Osteoblast (primary cell): Measurements from ENCODE around the gene PLEKHG5. TPM values are rescaled to one million over a fixed set of nuclear protein-coding genes. Genes with fewer than 3 reads are reported as not detected.

Experiments
- DNase-seq: peaks from one replicate; pipeline ENCODE4 v3.0.0; 2011; ENCODE audit warnings: low spot score, mixed read lengths; ENCODE audit not compliant: insufficient read length; ENCODE audit errors: missing footprints
- H2AFZ ChIP-seq: 2 replicates; pipeline ENCODE4 v1.6.0; 2011; ENCODE audit warnings: mild to moderate bottlenecking, low read length
- H3K27ac ChIP-seq: 2 replicates; pipeline ENCODE4 v1.5.1; 2011; ENCODE audit warnings: mild to moderate bottlenecking, low read depth, low read length, moderate library complexity
- H3K27me3 ChIP-seq: 2 replicates; pipeline ENCODE4 v1.6.0; 2012; ENCODE audit warnings: mild to moderate bottlenecking, control low read depth, inconsistent platforms, low read length, moderate library complexity; ENCODE audit not compliant: insufficient read depth
- H3K36me3 ChIP-seq: 2 replicates; pipeline ENCODE4 v1.5.1; 2011; ENCODE audit warnings: mild to moderate bottlenecking, low read length, control low read depth, moderate library complexity; ENCODE audit not compliant: insufficient read depth
- H3K4me1 ChIP-seq: 2 replicates; pipeline ENCODE4 v1.5.1; 2011; ENCODE audit warnings: mild to moderate bottlenecking, low read length, control low read depth, moderate library complexity; ENCODE audit not compliant: insufficient read depth
- H3K4me2 ChIP-seq: 2 replicates; pipeline ENCODE4 v1.6.0; 2011; ENCODE audit warnings: mild to moderate bottlenecking, low read length; ENCODE audit not compliant: insufficient read depth
- H3K4me3 ChIP-seq: fragments of 200-600 bp; sonication (generic); 3 replicates; pipeline ENCODE4 v1.5.1; 2012; ENCODE audit warnings: mild to moderate bottlenecking, low read length, inconsistent platforms; ENCODE audit not compliant: insufficient read depth
- H3K79me2 ChIP-seq: 2 replicates; pipeline ENCODE4 v1.6.0; 2012; ENCODE audit warnings: mild to moderate bottlenecking, low read length, control low read depth, inconsistent platforms; ENCODE audit not compliant: insufficient read depth
- H3K9me3 ChIP-seq: 2 replicates; pipeline ENCODE4 v1.5.1; 2011; ENCODE audit warnings: low read depth, low read length, control low read depth
- H4K20me1 ChIP-seq: 2 replicates; pipeline ENCODE4 v1.6.0; 2012; ENCODE audit warnings: mild to moderate bottlenecking, low read length, control low read depth; ENCODE audit not compliant: insufficient read depth
- total RNA-seq: library from RNA; depleted of rRNA; stranded (reverse); fragments of >200 nt; gene quantifications from 2 replicates; pipeline ENCODE4 v1.2.3, GENCODE V29; 2012
- TF ChIP-seq, protein P1 (sequence below): IDR thresholded peaks from 2 replicates; pipeline ENCODE4 v1.5.1; 2011; ENCODE audit warnings: mild to moderate bottlenecking, low read depth, low read length, moderate library complexity; ENCODE audit errors: extremely low read depth

The PLEKHG5 gene
- total RNA-seq, 1 donor = 11.2 TPM

DNA sequence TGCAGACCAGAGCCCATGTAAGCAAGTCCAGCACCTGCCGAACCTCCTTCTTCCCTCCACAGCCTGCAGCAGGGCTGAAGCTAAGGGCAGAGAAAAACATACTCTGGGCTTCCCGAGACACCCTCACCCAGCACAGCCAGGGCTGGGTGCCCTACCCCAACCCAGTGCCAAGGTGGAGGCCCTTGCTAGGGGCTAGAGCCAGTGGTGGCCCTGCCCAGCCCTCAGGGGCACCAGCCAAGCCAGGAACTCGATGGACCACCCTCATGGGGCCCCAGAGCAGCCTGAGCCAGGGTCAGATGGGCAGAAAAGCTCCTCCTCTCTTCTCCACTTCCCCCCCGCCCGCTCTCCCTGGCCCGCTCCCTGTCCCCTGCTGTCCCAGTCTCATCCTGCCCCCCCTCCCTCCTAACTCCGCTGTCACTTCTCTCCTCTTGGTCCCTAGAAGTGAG lies 41.4 kb downstream of the PLEKHG5 start:
- Histone ChIP-seq H3K9me3 (no peaks in the 10 kb centered on the region), H3K4me3 (no peak overlapping the region), H4K20me1 (no peaks in the 10 kb centered on the region), H3K4me1 (no peaks in the 10 kb centered on the region), H3K36me3 (no peaks in the 10 kb centered on the region), H3K79me2 (no peaks in the 10 kb centered on the region), H3K27ac (no peak overlapping the region), H3K4me2 (no peak overlapping the region), H2AFZ (no peak overlapping the region), H3K27me3 (peaks cover 45% of the 10 kb centered on the region)
- no peak for DNase-seq
- TF ChIP-seq, protein P1, sequence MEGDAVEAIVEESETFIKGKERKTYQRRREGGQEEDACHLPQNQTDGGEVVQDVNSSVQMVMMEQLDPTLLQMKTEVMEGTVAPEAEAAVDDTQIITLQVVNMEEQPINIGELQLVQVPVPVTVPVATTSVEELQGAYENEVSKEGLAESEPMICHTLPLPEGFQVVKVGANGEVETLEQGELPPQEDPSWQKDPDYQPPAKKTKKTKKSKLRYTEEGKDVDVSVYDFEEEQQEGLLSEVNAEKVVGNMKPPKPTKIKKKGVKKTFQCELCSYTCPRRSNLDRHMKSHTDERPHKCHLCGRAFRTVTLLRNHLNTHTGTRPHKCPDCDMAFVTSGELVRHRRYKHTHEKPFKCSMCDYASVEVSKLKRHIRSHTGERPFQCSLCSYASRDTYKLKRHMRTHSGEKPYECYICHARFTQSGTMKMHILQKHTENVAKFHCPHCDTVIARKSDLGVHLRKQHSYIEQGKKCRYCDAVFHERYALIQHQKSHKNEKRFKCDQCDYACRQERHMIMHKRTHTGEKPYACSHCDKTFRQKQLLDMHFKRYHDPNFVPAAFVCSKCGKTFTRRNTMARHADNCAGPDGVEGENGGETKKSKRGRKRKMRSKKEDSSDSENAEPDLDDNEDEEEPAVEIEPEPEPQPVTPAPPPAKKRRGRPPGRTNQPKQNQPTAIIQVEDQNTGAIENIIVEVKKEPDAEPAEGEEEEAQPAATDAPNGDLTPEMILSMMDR = no peak

DNA sequence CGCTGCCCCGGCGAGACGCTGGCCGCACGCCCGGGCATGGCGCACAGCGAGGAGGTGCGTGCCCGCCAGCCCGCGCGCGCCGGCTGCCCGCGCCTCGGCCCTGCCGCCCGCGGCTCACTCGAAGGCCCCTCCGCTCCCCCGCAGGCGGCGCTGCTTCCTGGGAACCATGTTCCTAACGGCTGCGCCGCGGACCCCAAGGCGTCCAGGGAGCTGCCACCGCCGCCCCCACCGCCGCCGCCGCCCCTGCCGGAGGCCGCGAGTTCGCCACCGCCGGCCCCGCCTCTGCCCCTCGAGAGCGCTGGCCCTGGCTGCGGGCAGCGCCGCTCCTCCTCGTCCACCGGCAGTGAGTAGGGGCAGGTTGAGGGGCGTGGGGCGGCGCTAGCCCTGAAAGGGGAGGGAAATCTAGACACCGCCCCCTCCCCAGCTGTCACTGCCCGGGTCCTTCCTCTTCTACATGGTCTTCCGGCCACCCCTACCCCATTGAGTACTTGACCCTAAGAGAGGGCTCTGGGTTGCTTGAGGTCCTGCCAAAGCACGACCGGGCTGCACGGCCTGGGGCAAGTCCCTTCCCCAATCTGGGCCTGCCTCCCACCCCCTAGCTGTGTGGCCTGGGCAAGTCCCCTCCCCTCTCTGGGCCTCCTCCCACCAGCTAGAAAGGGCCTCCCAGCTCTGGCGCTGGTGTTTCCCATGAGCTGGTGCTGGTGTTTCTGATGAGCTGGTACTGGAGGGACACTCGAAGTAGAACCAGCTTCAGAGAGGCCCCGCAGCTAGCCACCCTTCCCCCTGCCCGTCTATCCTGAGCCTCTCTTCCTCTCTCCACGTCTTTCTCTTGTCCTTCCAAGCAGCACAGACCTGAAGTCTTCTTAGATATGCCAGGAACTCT lies 42.5 kb downstream of the PLEKHG5 start:
- DNase-seq = no peak
- Histone ChIP-seq H3K4me3 (no peak overlapping the region), H3K79me2 (no peaks in the 10 kb centered on the region), H3K4me1 (no peaks in the 10 kb centered on the region), H3K27ac (no peak overlapping the region), H2AFZ (no peak overlapping the region), H3K9me3 (no peaks in the 10 kb centered on the region), H4K20me1 (no peaks in the 10 kb centered on the region), H3K4me2 (no peak overlapping the region), H3K27me3 (peaks cover 45% of the 10 kb centered on the region), H3K36me3 (no peaks in the 10 kb centered on the region)
- TF ChIP-seq, protein P1 = no peak

DNA sequence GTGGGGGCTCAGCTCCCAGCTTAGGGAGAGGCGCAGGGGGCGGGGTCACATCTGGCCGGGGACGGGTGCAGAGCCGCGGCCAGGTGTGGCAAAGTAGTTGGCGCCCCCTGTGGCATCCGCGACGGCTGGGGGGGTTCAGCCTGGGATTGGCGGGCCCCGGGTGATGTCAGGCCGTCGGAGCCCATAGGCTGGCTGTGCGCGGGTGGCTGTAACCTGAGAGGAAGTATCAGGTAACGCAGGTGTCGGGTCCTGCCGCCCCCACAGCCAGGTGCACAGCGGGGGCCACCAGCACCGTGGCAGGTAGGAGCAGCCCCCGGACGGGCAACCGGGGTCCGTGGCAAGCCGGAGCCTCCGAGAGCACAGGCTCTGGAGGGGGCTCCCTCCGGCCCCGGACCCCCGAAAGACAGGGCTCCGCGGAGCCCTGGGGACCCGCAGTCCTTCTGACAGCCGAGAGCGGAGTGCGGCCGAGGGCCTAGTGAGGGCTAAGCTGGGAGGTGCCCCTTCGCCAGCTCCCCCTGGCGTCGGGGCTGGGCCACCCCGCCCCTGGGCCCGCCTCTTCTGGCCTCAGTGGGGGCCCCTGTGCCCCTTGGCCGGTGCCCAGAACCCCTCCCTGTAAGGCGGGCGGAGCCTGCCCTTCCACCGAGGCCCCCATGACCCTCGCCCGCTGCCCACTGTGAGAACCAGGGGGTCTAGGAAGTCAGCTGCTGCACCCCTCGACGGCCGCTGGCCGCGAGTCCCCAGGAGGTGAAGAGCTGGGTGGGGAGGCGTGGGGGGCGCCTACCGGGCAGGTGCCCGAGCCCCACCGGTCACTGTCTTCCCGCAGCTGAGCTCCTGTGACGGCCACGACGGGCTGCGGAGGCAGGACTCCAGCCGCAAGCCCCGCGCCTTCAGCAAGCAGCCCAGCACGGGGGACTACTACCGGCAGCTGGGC lies 43.4 kb downstream of the PLEKHG5 start:
- H2AFZ ChIP-seq = no peak overlapping the region
- no peaks in the 10 kb centered on the region for H4K20me1 ChIP-seq
- TF ChIP-seq, protein P1 = no peak
- no peak overlapping the region for H3K27ac ChIP-seq
- H3K9me3 ChIP-seq = no peaks in the 10 kb centered on the region
- no peaks in the 10 kb centered on the region for H3K4me1 ChIP-seq
- no peak overlapping the region for H3K4me3 ChIP-seq
- peaks cover 45% of the 10 kb centered on the region for H3K27me3 ChIP-seq
- DNase-seq = no peak
- H3K36me3 ChIP-seq = no peaks in the 10 kb centered on the region
- H3K4me2 ChIP-seq = no peak overlapping the region
- H3K79me2 ChIP-seq = no peaks in the 10 kb centered on the region
